K562 treated with DMSO at 1 percent for 12 hours (cell line): ENCODE measurements around the gene ANKUB1. TPM values are rescaled to one million over a fixed set of nuclear protein-coding genes. Genes with fewer than 3 reads are reported as not detected.

Experiments used
- total RNA-seq: library from RNA; unstranded; fragments of 300-600 nt; gene quantifications from 2 replicates; pipeline ENCODE4 v1.2.3, GENCODE V29; 2022; ENCODE audit not compliant: insufficient read depth

ANKUB1 gene, protein sequence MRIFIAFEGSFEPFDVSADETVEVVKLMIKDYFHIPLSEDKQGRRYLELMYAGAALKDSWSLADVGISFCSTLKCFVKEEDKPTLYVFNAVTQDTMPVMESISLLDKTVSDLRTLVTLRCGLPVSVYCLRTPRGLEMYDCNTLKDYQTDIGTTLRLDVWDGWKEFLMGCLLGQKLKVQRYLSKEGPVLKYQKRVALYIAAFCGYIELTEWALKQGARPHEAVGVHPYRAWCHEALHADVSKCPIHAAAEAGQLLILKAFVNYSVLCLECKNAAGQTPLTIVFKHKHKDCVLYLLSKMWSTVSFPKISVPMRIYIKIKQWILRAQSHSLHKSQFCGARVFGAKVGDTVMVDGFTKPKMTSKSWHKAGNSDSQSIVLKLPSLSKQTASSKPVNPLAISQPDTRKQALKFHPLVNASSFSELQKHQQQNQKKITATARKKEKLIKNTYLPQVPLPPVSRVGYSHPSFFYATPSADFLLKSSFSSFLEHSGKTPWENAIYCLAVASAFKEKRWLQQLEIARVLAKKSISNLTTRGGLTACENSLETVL
- not detected in 2 replicates for total RNA-seq

DNA sequence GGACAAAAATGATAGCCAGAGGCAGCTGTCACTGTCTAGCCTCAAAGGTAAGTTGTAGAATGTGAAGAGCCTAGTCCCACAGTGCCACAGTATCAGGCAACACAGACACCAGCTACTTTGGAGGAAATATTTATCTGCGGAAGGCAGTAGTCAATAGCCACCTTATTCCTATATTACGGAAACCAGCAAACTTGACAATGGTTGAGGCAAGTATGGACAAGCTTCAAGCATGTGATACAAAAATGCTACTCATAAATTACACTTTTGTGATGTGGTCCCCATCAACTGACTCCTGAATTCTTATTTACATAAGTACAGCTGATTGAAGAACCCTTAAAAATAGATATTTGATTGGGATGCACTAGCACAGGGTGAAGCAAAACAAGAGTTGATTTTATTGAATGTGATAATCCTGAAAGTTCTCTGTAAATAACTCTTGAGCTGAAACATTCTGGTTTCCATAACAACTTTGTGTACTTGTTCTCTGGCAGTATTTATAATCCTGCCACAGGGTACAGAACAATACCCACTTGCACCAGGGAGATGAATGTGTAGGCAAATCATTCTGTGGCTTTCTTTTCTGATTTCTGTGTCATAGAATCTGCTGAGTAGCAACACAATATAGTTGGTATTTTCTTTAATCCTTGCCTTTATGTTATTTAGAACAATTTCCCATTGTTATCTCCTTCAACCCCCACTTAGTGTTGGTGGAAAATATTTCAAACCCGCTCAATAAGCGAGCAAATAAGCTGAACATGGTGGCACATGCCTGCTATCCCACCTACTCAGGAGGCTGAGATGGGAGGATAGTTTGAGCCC, at the start of gene ANKUB1:
ANKUB1 (minus strand) TSS at position 103 of the 819 bp plus-strand sequence. CDS start 188 bp downstream, outside the sequence.

DNA sequence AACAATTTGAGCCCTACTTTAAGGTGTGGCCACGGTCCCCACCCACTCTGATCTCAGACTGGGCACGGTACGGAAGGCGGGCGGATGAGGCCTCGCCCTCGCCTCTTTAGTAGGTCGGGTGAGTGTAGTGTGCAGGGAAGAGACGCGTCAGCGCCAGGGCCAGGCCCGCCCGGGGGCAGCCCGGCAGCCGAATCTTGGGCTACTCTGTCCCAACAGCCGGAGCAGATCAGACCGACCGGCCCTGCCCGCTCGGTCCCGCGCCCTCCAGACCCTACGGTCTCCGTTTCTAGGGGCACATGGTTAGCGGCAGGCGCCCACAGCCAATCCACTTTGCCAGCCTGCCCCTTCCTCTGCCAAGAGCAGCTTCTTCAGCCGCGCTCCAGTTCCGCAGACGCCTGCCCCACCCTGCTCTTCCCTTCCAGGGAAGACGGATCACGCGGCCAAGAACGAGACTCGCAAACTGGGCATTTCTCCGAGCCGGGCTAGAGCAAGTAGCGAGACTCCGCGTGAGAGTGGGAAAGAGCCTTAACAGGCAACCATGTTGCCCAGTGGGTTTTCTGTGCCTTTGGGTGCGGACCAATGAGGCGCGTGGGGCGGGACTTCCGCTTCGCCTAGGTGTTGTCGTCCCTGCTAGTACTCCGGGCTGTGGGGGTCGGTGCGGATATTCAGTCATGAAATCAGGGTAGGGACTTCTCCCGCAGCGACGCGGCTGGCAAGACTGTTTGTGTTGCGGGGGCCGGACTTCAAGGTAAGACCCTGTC, 20.4 kb upstream of the ANKUB1 start, which contains the start of gene RNF13:
RNF13 (plus strand) TSS at position 610 of the 761 bp plus-strand sequence. CDS start 32,812 bp downstream, outside the sequence.

DNA sequence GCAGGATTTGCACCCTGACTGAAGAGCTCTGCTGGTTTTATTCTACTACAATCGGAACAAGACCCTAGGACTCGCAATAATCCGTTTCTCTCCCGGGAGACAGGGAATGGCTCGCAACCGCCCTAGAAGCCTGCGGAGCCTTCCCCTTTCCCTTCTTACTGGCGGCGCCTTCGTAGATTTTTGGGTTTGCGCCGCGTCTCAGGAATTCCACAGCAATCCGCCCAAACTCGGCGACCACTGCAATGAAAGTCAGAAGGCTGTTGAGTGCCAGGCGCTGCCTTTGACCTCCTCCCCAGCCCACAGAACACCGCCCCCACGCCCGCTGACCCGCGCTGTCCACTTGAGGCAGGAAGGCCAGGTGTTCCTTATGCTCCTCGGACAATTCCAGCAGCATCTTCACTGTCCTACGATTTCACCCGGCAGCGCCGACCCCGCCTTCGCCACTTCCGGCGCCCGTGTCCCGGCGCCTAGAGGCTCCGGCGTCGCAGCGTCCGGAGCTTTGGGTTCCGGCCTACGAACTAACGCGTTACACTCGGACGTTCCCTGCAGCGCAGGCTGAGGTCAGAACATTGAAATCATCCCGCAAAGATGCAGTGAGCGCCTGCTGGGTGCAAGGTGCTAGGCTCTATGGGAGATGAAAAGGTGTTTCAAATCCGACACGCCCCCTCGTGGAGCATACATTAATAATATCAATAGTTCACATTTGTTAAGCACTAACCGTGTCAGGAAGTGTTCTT, 40.1 kb downstream of the ANKUB1 start, which contains the start of gene COMMD2:
COMMD2 (minus strand) TSS at position 439 of the 737 bp plus-strand sequence; CDS start at position 394, 45 bp downstream.

Other genes starting within 250 kb of the ANKUB1 start
- not detected in 2 replicates for gene WWTR1, start 134.5 kb downstream of the ANKUB1 start, total RNA-seq
- 11.2 and 24.2 TPM in 2 replicates for gene COMMD2, start 40.1 kb downstream of the ANKUB1 start, total RNA-seq
- 10.3 and 19.3 TPM in 2 replicates for gene RNF13, start 20.7 kb upstream of the ANKUB1 start, total RNA-seq
- gene PFN2, start 178.3 kb upstream of the ANKUB1 start, total RNA-seq: 0.55 TPM in 1 of 2 replicates, not detected in the other